Stimulated activated CD4-positive, alpha-beta T cell treated with anti-CD3 and anti-CD28 coated beads, Interleukin-15, amount 100 ng/mL, for 1 hour (primary cell): ENCODE results near the gene CHST5.
A peak's percentile ranks its signal among the peaks of the same experiment; 100 is the strongest.
"Not testable (repeated sequence)": the region's sequence is repeated elsewhere in the genome, so short reads cannot be mapped to it uniquely, and the experiment has no call there.

Experiments
- DNase-seq, 2 donors: peaks; one replicate each; pipeline ENCODE4 v3.0.0-alpha.2; 2020; ENCODE audit warnings: low read depth in 1 of 2, low spot score in 1 of 2

The CHST5 gene

DNA sequence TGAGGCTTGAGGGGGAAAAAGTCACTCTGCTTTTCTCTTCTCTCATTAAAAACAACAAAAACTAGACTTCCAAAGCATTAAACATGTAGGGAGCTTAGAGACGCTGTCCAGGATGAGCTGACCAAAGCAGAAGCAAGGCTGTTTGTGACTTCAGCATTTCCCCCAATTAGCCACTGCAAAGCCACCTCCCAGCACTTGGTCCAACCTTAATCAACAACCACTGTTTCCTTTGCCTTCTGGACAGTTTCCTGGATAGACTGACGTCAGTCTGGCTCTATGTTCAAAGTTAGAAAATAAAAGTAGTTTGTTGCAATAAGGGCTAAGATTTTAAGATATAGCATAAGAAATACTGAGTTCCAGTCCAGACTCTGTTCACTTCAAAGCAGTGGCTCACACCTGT, 17.0 kb upstream of the CHST5 start:
- no peak for DNase-seq

GRCh38 chr16:75550211-75550662, 14.3 kb upstream of the CHST5 start:
- no peak for DNase-seq

GRCh38 chr16:75548456-75548855, 12.5 kb upstream of the CHST5 start:
- not testable (repeated sequence) for DNase-seq

DNA sequence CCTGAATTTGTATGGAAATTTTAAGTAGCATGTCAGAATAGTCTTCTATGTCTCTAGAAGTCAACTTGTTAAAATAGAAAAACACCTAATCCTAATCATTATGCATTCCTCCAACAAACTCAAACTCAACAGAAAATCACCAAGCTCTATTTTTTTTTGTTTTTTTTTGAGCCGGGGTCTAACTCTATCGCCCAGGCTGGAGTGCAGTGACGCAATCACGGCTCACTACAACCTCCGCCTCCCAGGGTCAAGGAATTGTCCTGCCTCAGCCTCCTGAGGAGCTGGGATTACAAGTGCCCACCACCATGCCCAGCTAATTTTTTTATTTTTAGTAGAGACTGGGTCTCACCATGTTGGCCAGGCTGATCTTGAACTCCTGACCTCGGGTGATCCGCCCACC, 10.4 kb upstream of the CHST5 start:
- no peak for DNase-seq

- not testable (repeated sequence) for DNase-seq
Measured at GRCh38 chr16:75545879-75546278, 10.0 kb upstream of the CHST5 start.

DNA sequence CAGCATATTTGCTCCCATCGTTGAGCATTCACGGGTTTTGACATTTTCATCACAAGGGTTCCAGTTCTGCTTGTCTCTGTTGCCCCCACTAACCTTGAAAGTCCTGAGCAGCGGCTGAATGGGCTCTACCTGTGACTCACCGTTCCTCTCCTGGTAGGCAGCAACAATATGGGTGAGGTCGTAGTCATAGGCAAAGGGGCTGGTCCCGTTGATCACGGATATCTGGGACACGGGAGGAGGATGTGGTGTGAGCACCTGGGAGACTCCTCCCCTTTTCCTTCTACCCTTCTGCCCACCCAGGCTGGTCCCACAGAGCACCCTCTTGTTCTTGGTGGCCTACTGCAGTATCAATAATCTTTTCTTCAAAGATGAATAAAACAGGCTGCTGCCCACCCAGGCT, 6.6 kb upstream of the CHST5 start:
- not testable (repeated sequence) for DNase-seq

- DNase-seq = no peak
Measured at GRCh38 chr16:75541236-75541635, 5.3 kb upstream of the CHST5 start.

- not testable (repeated sequence) for DNase-seq
Measured at GRCh38 chr16:75538882-75539565, 3.1 kb upstream of the CHST5 start.

- no peak for DNase-seq
Measured at GRCh38 chr16:75537776-75538175, 1.9 kb upstream of the CHST5 start.

DNA sequence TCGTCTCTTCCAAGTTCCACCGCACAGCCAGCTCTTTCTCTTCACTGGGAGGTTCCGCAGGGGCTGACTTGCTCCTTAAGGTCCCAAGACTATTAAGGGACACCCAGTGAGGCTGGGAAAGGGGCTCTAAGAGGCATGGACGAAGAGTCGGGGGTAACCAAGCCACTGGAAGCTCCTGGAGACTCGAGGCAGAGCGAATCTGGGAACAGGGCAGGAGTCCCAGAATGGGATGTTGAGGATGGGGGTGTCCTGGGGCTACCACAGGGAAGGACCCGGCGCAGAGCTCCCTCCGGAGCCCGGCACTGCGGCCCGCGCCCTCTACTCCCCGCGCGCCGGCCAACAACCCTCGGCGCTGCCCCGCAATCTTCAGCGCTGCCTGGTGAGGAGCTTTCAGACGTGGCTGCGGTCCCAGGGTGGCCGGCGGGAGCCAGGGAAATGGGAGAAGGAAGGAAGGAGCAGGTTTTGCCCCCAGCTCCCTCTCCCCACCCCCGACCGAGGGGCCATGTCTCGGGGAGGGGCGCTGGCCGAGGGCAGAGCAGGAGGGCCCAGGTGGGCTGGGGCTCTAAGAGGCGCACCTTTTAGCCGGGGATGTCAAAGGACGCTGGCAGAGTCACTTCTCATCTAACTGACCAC, 581 bp downstream of the CHST5 start:
- no peak for DNase-seq

DNA sequence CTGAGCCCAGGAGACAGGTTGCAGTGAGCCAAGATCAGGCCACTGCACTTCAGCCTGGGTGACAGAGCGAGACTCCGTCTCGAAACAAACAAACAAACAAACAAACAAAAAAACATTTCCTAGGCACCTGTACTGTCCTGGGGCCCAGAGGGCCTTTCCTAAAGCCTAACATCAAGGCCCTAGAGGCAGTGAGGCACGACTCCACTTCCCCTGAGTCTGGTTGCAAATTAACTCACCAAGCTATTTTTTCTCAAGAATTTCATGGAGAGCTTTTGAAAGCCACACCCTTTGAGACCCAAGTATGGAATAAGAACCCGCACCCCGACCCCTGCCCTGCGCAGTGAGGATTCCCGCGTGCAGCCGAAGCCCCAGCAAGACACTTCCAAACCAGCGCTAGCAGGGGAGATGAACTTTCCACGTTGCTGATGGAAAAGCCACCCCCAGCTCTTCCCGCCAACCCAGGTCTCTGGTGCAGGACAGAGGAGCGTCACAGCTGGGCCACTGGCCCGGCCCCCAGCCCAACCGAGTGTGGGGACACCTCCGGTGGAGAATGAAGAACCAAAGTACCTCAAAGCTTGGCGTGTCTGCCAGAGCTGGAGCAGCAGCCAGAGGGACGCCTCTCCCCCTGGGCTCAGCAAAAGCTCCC, 1.2 kb downstream of the CHST5 start:
- DNase-seq = no peak

GRCh38 chr16:75532791-75533190, 3.1 kb downstream of the CHST5 start:
- DNase-seq = no peak

DNA sequence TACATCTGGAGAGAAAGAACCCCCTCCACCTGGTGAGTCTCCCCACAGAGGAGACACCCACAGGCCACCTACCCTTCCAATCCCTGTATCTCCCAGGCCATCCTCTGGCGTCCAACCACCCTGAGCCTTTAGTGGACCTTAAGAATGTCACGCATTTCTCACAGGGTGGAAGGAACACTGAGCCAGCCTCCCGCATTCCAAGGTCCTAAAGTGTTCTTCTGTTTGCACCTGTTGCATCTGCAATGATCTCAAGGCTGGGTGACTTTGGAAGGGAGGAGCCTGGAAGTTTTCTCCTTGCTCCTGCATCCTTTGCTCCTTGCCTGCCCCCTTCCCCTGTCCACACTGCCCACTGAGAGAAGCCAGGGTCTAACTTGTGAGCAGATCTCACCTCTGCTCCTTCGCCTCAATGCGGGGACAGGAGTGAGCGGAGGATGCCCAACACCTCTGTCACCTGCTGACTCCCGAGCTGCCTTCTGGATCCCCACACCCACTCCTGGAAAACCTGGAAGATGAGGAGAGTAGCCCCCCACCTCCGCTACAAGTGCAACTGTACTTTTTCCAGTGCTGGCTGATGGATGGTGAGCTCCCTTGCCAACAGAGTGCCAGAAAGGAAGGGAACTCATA, 3.7 kb downstream of the CHST5 start:
- DNase-seq = no peak

DNA sequence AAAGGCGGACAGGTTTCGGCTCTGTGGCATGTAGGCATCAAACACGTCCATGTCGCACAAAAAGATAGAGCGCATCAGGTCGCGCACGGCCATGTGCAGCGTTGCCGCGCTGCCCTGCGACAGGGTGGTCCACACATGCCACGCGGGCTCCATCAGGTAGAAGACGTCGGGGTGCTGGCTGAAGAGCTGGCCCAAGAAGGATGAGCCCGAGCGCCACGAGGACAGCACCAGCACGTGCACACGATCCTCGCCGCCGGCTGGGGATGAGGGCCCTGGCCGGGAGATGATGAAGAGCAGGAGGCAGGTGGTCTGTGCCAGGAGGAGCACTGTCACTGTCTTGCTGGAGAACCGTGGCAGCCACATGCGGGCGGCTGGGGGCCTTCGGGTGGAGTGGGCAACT, 5.9 kb downstream of the CHST5 start:
- no peak for DNase-seq

DNA sequence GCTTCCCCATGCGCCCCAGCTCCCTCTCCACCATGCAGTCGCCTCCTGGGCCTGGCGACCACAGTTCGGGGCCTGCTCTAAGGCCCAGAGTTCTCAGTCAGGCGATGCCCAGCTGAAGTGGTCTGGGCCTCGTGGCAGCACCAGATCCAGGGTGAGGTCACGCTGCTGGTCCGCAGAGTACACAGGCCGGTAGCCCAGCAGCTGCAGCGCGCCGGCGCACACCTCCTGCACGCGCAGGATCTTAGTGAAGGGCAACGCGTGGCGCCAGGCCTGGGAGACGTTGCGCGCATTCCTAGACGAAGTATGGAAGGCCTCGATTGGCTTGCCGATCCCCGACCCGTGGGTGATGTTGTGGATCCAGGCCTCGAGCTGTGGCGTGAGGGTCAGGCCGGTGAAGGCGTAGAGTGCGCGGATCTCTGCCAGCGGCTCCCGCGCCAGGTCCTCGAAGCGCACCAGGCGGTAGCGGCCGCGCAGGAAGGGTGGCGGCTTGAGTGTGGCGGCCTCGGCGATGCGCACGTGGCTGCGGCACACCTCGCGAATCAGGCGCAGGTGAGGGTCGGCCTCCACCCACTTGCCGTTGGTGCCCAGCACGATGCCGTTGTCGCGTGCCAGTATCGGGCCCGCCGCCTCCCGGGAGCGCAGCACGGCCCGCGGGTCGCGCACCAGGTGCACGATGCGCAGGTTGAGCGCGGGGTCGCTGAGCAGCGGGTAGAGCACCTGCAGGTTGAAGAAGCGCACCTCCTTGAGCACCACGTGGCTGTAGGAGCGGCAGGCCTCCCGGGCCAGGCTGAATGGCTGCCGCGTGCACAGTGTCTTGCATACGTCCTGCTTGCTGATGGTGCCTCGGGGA, 6.6 kb downstream of the CHST5 start:
- DNase-seq = no peak

DNA sequence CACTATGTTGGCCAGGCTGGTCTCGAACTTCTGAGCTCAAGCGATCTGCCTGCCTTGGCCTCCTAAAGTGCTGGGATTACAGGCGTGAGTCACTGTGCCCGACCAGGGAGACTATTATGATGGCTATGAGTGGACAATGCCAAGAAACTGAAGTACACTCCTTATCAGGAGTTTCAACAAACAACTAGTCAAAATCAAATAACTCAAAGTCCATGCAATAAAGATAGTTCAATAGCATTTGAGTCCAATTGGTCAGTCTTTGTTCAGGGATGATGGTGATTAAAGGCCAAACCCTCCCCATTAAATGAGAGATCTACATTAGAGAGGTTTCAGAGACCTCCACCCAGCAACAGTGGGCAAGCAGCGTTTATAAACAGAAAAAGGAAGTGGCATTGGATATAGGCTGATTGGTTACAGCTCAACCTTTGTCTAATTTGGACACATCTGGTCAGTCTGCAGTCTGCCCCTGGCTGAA, 8.0 kb downstream of the CHST5 start:
- no peak for DNase-seq

DNA sequence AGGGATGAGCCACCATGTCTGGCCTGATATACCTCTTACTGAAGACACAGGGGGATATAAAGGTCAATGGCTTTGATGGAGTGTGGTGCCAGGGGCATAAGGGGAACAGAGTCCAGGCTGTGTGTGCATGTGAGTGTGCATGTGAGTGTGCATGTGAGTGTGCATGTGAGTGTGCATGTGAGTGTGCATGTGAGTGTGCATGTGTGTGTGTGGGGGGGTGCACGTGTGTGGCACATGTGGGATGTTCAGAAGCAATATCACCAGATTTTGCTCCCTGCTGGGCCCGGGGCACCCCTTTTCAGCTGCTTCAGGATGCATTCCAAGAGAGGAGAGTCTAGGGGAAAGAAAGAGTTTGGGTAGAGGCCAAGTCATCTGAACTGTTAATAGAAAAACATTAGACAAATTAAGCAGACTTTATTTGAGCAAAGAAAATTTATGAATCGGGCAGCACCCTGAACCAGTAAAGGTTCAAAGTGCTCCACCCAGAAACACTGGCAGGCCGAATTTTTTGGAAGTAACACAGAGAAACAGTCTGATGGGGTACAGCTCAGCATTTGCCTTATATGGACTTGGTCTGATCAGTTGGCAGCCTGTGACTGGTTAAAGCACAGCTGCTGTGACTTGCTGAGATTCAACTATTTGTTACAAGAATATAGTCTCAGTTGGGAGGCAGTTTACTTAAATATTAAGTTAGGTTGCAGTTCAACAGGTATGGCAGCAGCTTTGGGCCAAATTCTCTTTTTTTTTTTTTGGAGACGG, 9.7 kb downstream of the CHST5 start:
- no peak for DNase-seq

GRCh38 chr16:75519175-75519574, 16.7 kb downstream of the CHST5 start:
- no peak for DNase-seq

DNA sequence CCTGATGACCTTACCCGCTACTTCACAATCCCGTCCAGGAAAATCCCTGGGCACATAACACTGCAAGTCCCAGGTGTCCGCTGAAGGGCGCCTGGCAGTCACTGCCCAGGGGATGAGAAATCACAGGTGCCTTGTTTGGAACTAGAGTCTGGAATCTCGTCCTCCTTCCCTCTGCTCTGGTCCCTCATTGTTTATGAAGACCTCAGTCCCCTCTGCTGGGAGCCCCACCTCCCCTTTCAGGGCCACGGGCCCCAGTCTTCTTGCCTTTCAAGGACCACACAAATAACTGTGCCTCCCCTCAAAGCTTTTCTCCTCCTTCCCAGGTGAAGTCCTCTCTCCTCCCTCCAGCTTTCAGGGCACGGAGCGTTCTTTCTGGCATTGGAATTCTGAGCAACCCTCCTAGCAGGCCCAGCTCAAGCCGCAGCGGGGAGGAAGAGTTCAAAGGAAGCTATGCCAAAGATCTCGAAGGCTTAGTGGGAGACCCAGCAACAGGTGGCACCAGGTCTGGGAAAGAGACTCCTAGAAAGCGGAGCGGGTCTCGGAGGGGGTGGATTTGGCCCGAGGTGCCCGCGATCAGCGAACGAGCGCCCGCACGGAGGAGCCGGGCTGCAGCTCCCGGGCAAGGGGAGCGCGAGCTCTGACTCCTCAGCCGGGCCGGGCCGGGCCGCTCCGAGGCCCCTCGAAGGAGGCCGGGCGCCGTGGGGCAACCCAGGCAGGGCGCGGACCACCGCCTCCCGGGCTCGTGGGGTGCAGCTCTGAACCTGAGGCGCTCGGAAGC, 19.5 kb downstream of the CHST5 start:
- peak in 1 of 2 donors; percentile 6 for DNase-seq
